SK-N-SH (cell line): ENCODE measurements around the gene ZNHIT3. TPM values are rescaled to one million over a fixed set of nuclear protein-coding genes. Genes with fewer than 3 reads are reported as not detected.

Source experiments
- CTCF ChIA-PET: fragments of 300-600, 350-600 bp; formaldehyde crosslinking; extraction: SDS; loops from one replicate; lab custom pipeline; 2021; lab: Yijun Ruan, JAX
- POLR2A ChIA-PET: fragments of 350-600 bp; sonication (Branson Sonifier 250); formaldehyde crosslinking; extraction: SDS; loops from one replicate; lab custom pipeline; 2020; ENCODE audit warnings: antibody characterized with exemption, inconsistent platforms; lab: Yijun Ruan, JAX
- DNase-seq: peaks from one replicate; pipeline ENCODE4 v3.0.0; 2012
- H2AFZ ChIP-seq: fragments of 200-600 bp; sonication (generic); 2 replicates; pipeline ENCODE4 v1.8.1; 2016; ENCODE audit warnings: antibody characterized with exemption, mild to moderate bottlenecking, low read depth
- H3F3A ChIP-seq: fragments of 200-600 bp; sonication (generic); replicated peaks from 2 replicates; pipeline ENCODE3; 2016; ENCODE audit warnings: antibody characterized with exemption, mild to moderate bottlenecking; ENCODE audit not compliant: insufficient read depth
- H3K27ac ChIP-seq, 2 experiments: fragments of 200-500 bp in 1 of 2; fragments of 200-600 bp in 1 of 2; sonication (Bioruptor generic) in 1 of 2; sonication (generic), shearing (Covaris generic) in 1 of 2; 2 replicates each; pipeline versions ENCODE4 v1.5.1 to v1.6.1; 2014 to 2016; ENCODE audit warnings: low read depth in 2 of 2, inconsistent platforms in 1 of 2, low read length in 1 of 2, mild to moderate bottlenecking in 1 of 2, mixed read lengths in 1 of 2
- H3K27me3 ChIP-seq: fragments of 200-600 bp; sonication (generic), shearing (Covaris generic); 2 replicates; pipeline ENCODE4 v1.6.1; 2016; ENCODE audit warnings: mixed run types; ENCODE audit not compliant: insufficient read depth
- H3K36me3 ChIP-seq, 2 experiments: fragments of 200-500 bp in 1 of 2; fragments of 200-600 bp in 1 of 2; sonication (Bioruptor generic) in 1 of 2; sonication (generic) in 1 of 2; replicated peaks in 1 of 2; 2 replicates each; pipeline versions ENCODE3 to v1.5.1; 2014 to 2016; ENCODE audit warnings: low read length in 1 of 2, mild to moderate bottlenecking in 1 of 2; ENCODE audit not compliant: insufficient read depth in 2 of 2, control insufficient read depth in 1 of 2
- H3K4me1 ChIP-seq, 2 experiments: fragments of 200-500 bp in 1 of 2; fragments of 200-600 bp in 1 of 2; sonication (Bioruptor generic) in 1 of 2; sonication (generic), shearing (Covaris generic) in 1 of 2; 2 replicates each; pipeline versions ENCODE4 v1.5.1 to v1.6.1; 2014 to 2016; ENCODE audit warnings: low read depth in 1 of 2, low read length in 1 of 2, mixed run types in 1 of 2; ENCODE audit not compliant: insufficient read depth in 2 of 2, control insufficient read depth in 1 of 2
- H3K4me2 ChIP-seq: fragments of 200-600 bp; sonication (generic), shearing (Covaris generic); 2 replicates; pipeline ENCODE4 v1.6.1; 2017; ENCODE audit warnings: mixed run types
- H3K4me3 ChIP-seq, 2 experiments: fragments of 200-500 bp in 1 of 2; fragments of 200-600 bp in 1 of 2; sonication (Bioruptor generic) in 1 of 2; sonication (generic), shearing (Covaris generic) in 1 of 2; 2 replicates each; pipeline versions ENCODE4 v1.5.1 to v1.8.1; 2014 to 2016; ENCODE audit warnings: low read depth in 2 of 2, inconsistent platforms in 1 of 2, low read length in 1 of 2, mild to moderate bottlenecking in 1 of 2, mixed read lengths in 1 of 2, moderate library complexity in 1 of 2
- H3K79me2 ChIP-seq: fragments of 200-600 bp; sonication (generic); 2 replicates; pipeline ENCODE4 v1.8.1; 2017; ENCODE audit warnings: mild to moderate bottlenecking; ENCODE audit not compliant: insufficient read depth
- H3K9ac ChIP-seq: fragments of 200-600 bp; sonication (generic); 2 replicates; pipeline ENCODE4 v1.6.1; 2017; ENCODE audit warnings: mixed run types
- H3K9me2 ChIP-seq: fragments of 200-600 bp; sonication (generic); 2 replicates; pipeline ENCODE4 v1.6.1; 2017; ENCODE audit warnings: mixed run types
- H3K9me3 ChIP-seq: fragments of 200-600 bp; sonication (generic); 2 replicates; pipeline ENCODE4 v1.6.1; 2017; ENCODE audit warnings: mixed run types, mild to moderate bottlenecking, moderate library complexity
- H4K20me1 ChIP-seq: fragments of 200-600 bp; sonication (generic); 2 replicates; pipeline ENCODE4 v1.6.1; 2017; ENCODE audit warnings: mild to moderate bottlenecking, mixed run types; ENCODE audit not compliant: insufficient read depth
- EP300 ChIP-seq, 2 experiments: IDR thresholded peaks; 2 replicates each; pipeline versions ENCODE4 v1.4.0 to v1.6.1; 2012; ENCODE audit warnings: borderline replicate concordance in 1 of 2, low read depth in 1 of 2, low read length in 1 of 2
- FOXM1 ChIP-seq: IDR thresholded peaks from 2 replicates; pipeline ENCODE4 v1.4.0; 2012; ENCODE audit warnings: low read depth, mild to moderate bottlenecking
- GATA2 ChIP-seq: sonication (generic); formaldehyde crosslinking; IDR thresholded peaks from 2 replicates; pipeline ENCODE4 v1.5.0; 2020; ENCODE audit warnings: mild to moderate bottlenecking, missing genetic modification reagents
- JUND ChIP-seq: IDR thresholded peaks from 2 replicates; pipeline ENCODE4 v1.4.0; 2012
- MEF2A ChIP-seq: IDR thresholded peaks from 2 replicates; pipeline ENCODE4 v1.4.0; 2012; ENCODE audit warnings: low read depth, borderline replicate concordance
- MXI1 ChIP-seq: IDR thresholded peaks from 2 replicates; pipeline ENCODE4 v1.6.1; 2012; ENCODE audit warnings: mild to moderate bottlenecking, low read depth, low read length, improper control_type of control experiment
- NRF1 ChIP-seq: IDR thresholded peaks from 2 replicates; pipeline ENCODE4 v1.6.1; 2012; ENCODE audit warnings: low read depth, mild to moderate bottlenecking, low read length
- PBX3 ChIP-seq: IDR thresholded peaks from 2 replicates; pipeline ENCODE4; 2012
- POLR2AphosphoS5 ChIP-seq: IDR thresholded peaks from 2 replicates; pipeline ENCODE4 v1.6.1; 2012; ENCODE audit warnings: low read depth, low read length
- RAD21 ChIP-seq: IDR thresholded peaks from 2 replicates; pipeline ENCODE4 v1.6.1; 2012; ENCODE audit warnings: mild to moderate bottlenecking, low read length
- RCOR1 ChIP-seq: fragments of 150-350 bp; IDR thresholded peaks from 2 replicates; pipeline ENCODE4 v1.6.1; 2017; ENCODE audit warnings: antibody characterized with exemption, low read length
- RXRA ChIP-seq: IDR thresholded peaks from 2 replicates; pipeline ENCODE4 v1.4.0; 2012; ENCODE audit warnings: low read depth, mild to moderate bottlenecking, borderline replicate concordance
- SIN3A ChIP-seq: IDR thresholded peaks from 2 replicates; pipeline ENCODE4 v1.6.1; 2012; ENCODE audit warnings: low read depth, mild to moderate bottlenecking, low read length, moderate library complexity, borderline replicate concordance
- SMC3 ChIP-seq: IDR thresholded peaks from 2 replicates; pipeline ENCODE4 v1.6.1; 2012; ENCODE audit warnings: low read depth, low read length, improper control_type of control experiment
- TAF1 ChIP-seq: IDR thresholded peaks from 2 replicates; pipeline ENCODE4 v1.6.1; 2012; ENCODE audit warnings: low read depth, mild to moderate bottlenecking, low read length, moderate library complexity, borderline replicate concordance
- TEAD4 ChIP-seq: IDR thresholded peaks from 2 replicates; pipeline ENCODE4 v1.4.0; 2012; ENCODE audit warnings: mild to moderate bottlenecking, borderline replicate concordance; ENCODE audit not compliant: insufficient read depth
- USF1 ChIP-seq: IDR thresholded peaks from 2 replicates; pipeline ENCODE4 v1.4.0; 2012; ENCODE audit warnings: low read depth, borderline replicate concordance
- USF2 ChIP-seq: fragments of 150-350 bp; IDR thresholded peaks from 2 replicates; pipeline ENCODE4 v1.6.1; 2017; ENCODE audit warnings: antibody characterized with exemption, low read length, low read depth, borderline replicate concordance
- YY1 ChIP-seq: IDR thresholded peaks from 2 replicates; pipeline ENCODE4 v1.4.0; 2012; ENCODE audit warnings: low read depth, mild to moderate bottlenecking
- WGBS: methylation state at CpG from one replicate; pipeline ENCODE4 v1.1.6; 2017; ENCODE audit warnings: low lambda C conversion rate; 5-methylcytosine and 5-hydroxymethylcytosine counted together
- polyA plus RNA-seq, 3 experiments: library from polyadenylated mRNA; depleted of rRNA; stranded (reverse); fragments of >200 nt; gene quantifications; 2 replicates each; pipeline ENCODE4 v1.2.3, GENCODE V29; 2012
- TF ChIP-seq, protein P1 (sequence below): fragments of 200-600 bp; sonication (generic); IDR thresholded peaks from 2 replicates; pipeline ENCODE4 v1.6.1; 2017; ENCODE audit warnings: antibody characterized with exemption, mild to moderate bottlenecking, moderate library complexity
- TF ChIP-seq, protein P2 (sequence below): IDR thresholded peaks from 2 replicates; pipeline ENCODE4 v1.4.0; 2012; ENCODE audit warnings: low read depth
- TF ChIP-seq, protein P3 (sequence below): IDR thresholded peaks from 2 replicates; pipeline ENCODE4 v1.4.0; 2012; ENCODE audit warnings: low read depth, borderline replicate concordance

ZNHIT3 gene
- polyA plus RNA-seq, 1 of the 3 experiments (the other 2 are of a cell fraction) = 59.9 TPM

DNA sequence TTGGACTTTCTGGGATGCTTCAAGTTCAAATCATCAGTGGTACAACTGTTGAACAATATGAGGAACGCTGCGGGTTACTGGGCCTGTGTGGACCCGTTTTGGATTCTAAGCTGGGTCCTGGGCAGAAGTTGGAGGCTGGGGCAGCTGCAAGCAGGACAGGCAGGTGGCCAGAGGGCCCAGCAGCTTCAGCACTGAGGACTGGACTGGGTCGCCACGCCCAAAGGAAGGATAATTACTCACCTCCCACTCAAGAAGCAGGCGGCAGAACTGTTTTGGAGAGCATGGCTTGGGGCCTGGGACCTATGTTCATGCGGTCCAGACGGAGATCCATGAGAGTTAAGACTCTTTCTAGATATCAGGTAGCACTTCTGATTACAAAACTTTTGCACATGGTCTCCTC lies 1.5 kb upstream of the ZNHIT3 start (continued):
- TF ChIP-seq RCOR1 = no peak
- TF ChIP-seq POLR2AphosphoS5 = no peak
- no peak for TF ChIP-seq NRF1
- no peak for TF ChIP-seq RAD21
- TF ChIP-seq TEAD4 = no peak
- TF ChIP-seq EP300 (IDR thresholded peaks at IDR 0.05; ENCODE audit: borderline replicate concordance in 1 of 2, low read depth in 1 of 2, low read length in 1 of 2) = no peak
- TF ChIP-seq, protein P1, sequence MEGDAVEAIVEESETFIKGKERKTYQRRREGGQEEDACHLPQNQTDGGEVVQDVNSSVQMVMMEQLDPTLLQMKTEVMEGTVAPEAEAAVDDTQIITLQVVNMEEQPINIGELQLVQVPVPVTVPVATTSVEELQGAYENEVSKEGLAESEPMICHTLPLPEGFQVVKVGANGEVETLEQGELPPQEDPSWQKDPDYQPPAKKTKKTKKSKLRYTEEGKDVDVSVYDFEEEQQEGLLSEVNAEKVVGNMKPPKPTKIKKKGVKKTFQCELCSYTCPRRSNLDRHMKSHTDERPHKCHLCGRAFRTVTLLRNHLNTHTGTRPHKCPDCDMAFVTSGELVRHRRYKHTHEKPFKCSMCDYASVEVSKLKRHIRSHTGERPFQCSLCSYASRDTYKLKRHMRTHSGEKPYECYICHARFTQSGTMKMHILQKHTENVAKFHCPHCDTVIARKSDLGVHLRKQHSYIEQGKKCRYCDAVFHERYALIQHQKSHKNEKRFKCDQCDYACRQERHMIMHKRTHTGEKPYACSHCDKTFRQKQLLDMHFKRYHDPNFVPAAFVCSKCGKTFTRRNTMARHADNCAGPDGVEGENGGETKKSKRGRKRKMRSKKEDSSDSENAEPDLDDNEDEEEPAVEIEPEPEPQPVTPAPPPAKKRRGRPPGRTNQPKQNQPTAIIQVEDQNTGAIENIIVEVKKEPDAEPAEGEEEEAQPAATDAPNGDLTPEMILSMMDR = no peak
- TF ChIP-seq, protein P2, sequence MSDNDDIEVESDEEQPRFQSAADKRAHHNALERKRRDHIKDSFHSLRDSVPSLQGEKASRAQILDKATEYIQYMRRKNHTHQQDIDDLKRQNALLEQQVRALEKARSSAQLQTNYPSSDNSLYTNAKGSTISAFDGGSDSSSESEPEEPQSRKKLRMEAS = no peak

- 52% methylated on average over 10 of the region's 10 CpGs for WGBS
- Histone ChIP-seq H3F3A (no peaks in the 10 kb centered on the region), H3K9me3 (no peaks in the 10 kb centered on the region), H3K4me1 (peaks cover 0 to 24% of the 10 kb centered on the region in 2 experiments; a peak in 2 of 4 replicates), H3K27ac (peak overlapping the region in 1 of 2 experiments; percentile 62; a peak in 2 of 4 replicates), H3K4me3 (peak overlapping the region; percentile 75 to 99), H4K20me1 (peaks cover 2% of the 10 kb centered on the region; the same call in 1 of the 2 replicates), H3K9me2 (no peaks in the 10 kb centered on the region), H3K4me2 (peak overlapping the region; percentile 94), H2AFZ (peak overlapping the region; percentile 99), H3K36me3 (peaks cover 0 to 17% of the 10 kb centered on the region in 2 experiments), H3K27me3 (peaks cover 13% of the 10 kb centered on the region; the same call in 1 of the 2 replicates), H3K9ac (peak overlapping the region; percentile 75), H3K79me2 (peaks cover 47% of the 10 kb centered on the region)
- DNase-seq = no peak
- ChIA-PET POLR2A (interaction anchor here (1.0 to 1.4 kb wide), 3 partner anchors 9 to 29 kb away, joined by 3 to 8 read pairs (median 5); no protein-coding TSS in a partner anchor), CTCF (interaction anchor here (1.0 kb wide), 1 partner anchor 337 kb away, joined by 3 read pairs; no protein-coding TSS in a partner anchor)
- no peak for TF ChIP-seq PBX3
- no peak for TF ChIP-seq YY1
- no peak for TF ChIP-seq SIN3A
- TF ChIP-seq SMC3 = no peak
- TF ChIP-seq MEF2A = no peak
- no peak for TF ChIP-seq RXRA
- TF ChIP-seq, protein P3, sequence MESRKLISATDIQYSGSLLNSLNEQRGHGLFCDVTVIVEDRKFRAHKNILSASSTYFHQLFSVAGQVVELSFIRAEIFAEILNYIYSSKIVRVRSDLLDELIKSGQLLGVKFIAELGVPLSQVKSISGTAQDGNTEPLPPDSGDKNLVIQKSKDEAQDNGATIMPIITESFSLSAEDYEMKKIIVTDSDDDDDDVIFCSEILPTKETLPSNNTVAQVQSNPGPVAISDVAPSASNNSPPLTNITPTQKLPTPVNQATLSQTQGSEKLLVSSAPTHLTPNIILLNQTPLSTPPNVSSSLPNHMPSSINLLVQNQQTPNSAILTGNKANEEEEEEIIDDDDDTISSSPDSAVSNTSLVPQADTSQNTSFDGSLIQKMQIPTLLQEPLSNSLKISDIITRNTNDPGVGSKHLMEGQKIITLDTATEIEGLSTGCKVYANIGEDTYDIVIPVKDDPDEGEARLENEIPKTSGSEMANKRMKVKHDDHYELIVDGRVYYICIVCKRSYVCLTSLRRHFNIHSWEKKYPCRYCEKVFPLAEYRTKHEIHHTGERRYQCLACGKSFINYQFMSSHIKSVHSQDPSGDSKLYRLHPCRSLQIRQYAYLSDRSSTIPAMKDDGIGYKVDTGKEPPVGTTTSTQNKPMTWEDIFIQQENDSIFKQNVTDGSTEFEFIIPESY = no peak
- TF ChIP-seq USF2 = no peak
- TF ChIP-seq JUND = no peak
- TF ChIP-seq TEAD4 = no peak
- TF ChIP-seq USF1 = no peak
- TF ChIP-seq, protein P2 = no peak
- no peak for TF ChIP-seq MXI1
- TF ChIP-seq GATA2 (CRISPR knock-in tag) = no peak
- no peak for TF ChIP-seq FOXM1
- TF ChIP-seq TAF1 = no peak
These were observed 677 bp upstream of the ZNHIT3 start for GRCh38 chr17:36485805-36486203.
